ENCODE measurements around the gene NT5C3A. TPM values are rescaled to one million over a fixed set of nuclear protein-coding genes. Genes with fewer than 3 reads are reported as not detected.

The NT5C3A gene
- total and polyA plus RNA-seq, 9 donors, result 17.4 to 33.0 (median 22.4) TPM

DNA sequence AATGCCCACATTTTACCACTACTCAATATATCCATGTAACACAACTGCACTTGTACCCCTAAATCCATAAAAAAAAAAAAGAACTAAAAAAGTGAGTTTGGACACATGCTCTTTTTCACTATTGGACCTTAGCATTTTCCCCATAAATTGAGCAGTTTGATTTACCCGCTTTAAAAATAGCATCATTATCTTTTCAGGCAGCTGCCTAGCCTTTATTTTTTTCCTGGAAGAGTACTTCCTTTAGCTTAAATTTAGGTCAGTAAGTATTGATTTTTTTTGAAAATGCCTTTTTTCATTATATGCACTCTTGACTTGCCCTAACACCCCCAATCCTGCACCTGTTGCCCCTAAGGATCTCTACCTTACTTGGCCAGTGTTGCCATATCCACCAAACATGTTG is 5.3 kb upstream of the NT5C3A start:
- 27 to 53% (median 31%) methylated on average over 1 of the region's 1 CpG for WGBS, 3 donors
- intact Hi-C loops (cut with DNase I), result no loop called here

DNA sequence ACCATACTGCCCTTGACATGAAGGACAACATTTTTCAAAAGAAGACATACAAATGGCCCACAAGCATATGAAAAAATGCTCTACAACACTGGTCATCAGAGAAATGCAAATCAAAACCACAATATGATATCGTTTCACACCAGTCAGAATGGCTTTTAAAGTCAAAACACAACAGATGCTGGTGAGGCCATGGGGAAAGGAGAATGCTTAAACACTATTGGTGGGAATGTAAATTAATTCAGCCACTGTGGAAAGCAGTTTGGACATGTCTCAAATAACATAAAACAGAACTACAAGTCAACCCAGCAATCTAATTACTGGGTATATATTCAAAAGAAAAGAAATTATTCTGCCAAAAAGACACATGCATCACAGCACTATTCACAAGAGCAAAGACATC is 4.2 kb upstream of the NT5C3A start:
- WGBS, 3 donors, result 75 to 97% (median 84%) methylated on average over 1 of the region's 1 CpG
- Histone ChIP-seq H3K4me3 (no peak overlapping the region), H3K27ac (no peak overlapping the region), H3K9me3 (no peaks in the 10 kb centered on the region), H3K27me3 (no peaks in the 10 kb centered on the region), H3K4me1 (ENCODE audit: insufficient read depth) (no peaks in the 10 kb centered on the region), H3K36me3 (no peaks in the 10 kb centered on the region)
- no peak for DNase-seq
- intact Hi-C loops (cut with DNase I), result no loop called here
- TF ChIP-seq, protein P1, sequence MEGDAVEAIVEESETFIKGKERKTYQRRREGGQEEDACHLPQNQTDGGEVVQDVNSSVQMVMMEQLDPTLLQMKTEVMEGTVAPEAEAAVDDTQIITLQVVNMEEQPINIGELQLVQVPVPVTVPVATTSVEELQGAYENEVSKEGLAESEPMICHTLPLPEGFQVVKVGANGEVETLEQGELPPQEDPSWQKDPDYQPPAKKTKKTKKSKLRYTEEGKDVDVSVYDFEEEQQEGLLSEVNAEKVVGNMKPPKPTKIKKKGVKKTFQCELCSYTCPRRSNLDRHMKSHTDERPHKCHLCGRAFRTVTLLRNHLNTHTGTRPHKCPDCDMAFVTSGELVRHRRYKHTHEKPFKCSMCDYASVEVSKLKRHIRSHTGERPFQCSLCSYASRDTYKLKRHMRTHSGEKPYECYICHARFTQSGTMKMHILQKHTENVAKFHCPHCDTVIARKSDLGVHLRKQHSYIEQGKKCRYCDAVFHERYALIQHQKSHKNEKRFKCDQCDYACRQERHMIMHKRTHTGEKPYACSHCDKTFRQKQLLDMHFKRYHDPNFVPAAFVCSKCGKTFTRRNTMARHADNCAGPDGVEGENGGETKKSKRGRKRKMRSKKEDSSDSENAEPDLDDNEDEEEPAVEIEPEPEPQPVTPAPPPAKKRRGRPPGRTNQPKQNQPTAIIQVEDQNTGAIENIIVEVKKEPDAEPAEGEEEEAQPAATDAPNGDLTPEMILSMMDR (IDR thresholded peaks at IDR 0.05), result no peak

More for the DNA sequence above, 5.3 kb upstream of the NT5C3A start:
- Histone ChIP-seq H3K4me3 (no peak overlapping the region), H3K36me3 (no peaks in the 10 kb centered on the region), H3K4me1 (ENCODE audit: insufficient read depth) (no peaks in the 10 kb centered on the region), H3K27ac (no peak overlapping the region), H3K9me3 (no peaks in the 10 kb centered on the region), H3K27me3 (no peaks in the 10 kb centered on the region)
- DNase-seq, result no peak
- TF ChIP-seq POLR2A (IDR thresholded peaks at IDR 0.05), result no peak
- TF ChIP-seq EP300 (IDR thresholded peaks at IDR 0.05), result no peak
- TF ChIP-seq, protein P1 (IDR thresholded peaks at IDR 0.05), result no peak

DNA sequence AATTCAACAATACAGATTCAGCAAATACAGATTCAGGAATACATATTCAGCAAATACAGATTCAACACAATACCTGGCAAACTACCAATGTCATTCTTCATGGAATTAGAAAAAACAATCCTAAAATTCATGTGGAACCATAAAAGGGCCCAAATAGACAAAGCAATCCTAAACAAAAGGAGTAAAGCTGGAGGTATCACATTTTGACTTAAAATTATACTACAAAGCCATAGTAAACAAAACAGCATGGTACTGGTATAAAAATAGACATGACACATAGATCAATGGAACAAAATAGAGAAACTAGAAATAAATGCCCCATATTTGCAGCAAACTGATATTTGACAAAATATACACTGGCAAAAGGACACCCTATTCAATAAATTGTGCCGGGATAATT is 3.4 kb upstream of the NT5C3A start:
- H3K27ac ChIP-seq, result no peak overlapping the region
- WGBS, 3 donors, result 96 to 100% (median 97%) methylated on average over 1 of the region's 1 CpG
- no peaks in the 10 kb centered on the region for H3K9me3 ChIP-seq
- H3K4me1 ChIP-seq (ENCODE audit: insufficient read depth), result peaks cover under 1% of the 10 kb centered on the region
- no peaks in the 10 kb centered on the region for H3K36me3 ChIP-seq
- TF ChIP-seq EP300 (IDR thresholded peaks at IDR 0.05) (no peak), POLR2A (IDR thresholded peaks at IDR 0.05) (no peak)
- TF ChIP-seq, protein P1 (IDR thresholded peaks at IDR 0.05), result no peak
- intact Hi-C loops (cut with DNase I), result no loop called here
- DNase-seq, result no peak
- no peak overlapping the region for H3K4me3 ChIP-seq
- H3K27me3 ChIP-seq, result no peaks in the 10 kb centered on the region

DNA sequence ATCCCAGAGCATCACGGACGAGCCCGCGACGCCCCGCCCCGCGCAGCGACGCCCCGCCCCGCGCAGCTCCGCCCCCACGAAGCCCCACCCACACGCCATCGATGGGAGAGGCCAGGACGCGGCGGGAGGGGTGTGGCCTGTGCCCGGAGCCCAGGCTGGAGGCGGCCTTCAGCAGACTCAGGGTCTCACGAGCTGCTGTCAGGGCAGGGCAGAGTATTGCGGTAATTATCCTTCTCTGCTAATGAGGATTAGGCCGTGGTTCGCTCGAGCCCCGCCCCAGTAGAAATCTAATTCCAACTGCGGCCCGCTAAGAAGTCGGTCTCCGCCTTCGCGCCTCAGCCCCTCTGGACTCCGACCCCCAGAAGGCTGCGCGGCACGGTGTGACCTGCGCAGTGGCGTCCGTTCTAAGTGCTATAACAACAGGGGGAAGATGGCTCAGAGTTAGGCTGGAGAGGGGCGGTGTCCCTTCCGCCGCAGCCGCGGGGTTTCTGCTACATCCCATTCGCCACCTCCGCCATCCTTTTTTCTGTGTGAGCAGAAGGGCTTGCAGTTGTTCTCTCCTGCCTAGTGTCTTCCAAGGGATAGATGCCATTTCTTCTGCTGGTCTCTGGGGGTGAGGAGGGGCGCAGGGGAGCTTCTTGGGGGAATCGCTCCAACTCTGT is 337 bp upstream of the NT5C3A start:
- intact Hi-C loops (cut with DNase I), result no loop called here
- no peaks in the 10 kb centered on the region for H3K36me3 ChIP-seq
- peak overlapping the region; percentile 81 to 98 for H3K27ac ChIP-seq
- peak overlapping the region; percentile 97 for H3K4me3 ChIP-seq
- DNase-seq, result peak; percentile 92 to 96 (median 95)
- peak; percentile 40 for TF ChIP-seq POLR2A (IDR thresholded peaks at IDR 0.05)
- TF ChIP-seq EP300 (IDR thresholded peaks at IDR 0.05), result no peak
- WGBS, 3 donors, result 1% methylated on average over 48 to 50 of the region's 50 CpGs
- H3K9me3 ChIP-seq, result no peaks in the 10 kb centered on the region
- no peaks in the 10 kb centered on the region for H3K27me3 ChIP-seq
- H3K4me1 ChIP-seq (ENCODE audit: insufficient read depth), result peaks cover 5% of the 10 kb centered on the region

DNA sequence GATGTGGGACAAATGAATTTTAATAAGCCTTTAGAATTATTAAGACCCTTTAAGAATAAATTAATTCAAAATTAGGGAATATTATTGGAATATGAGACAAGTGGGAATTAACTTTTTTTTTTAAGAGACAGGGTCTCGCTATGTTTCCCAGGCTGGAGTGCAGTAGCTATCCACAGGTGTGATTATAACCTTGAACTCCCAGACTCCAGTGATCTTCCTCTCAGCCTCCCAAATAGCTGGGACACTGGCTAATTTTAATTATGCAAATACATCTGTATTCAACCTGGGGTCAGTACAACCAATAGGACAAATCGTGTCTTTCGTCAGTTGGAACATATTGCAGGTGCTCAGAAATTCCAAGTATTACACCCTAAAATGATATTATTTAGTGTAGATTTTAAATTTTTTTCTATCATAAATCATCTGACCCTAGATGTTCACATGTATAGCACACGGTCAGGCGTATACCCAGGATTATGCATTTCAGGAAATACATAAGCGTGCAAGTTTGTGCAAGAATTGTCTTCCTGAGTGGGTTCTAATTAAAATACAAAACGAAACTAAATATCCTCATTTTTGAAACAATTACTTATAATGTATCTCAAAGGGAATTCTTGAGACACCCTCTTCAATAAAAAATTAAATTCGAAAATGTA is 1.2 kb downstream of the NT5C3A start:
- TF ChIP-seq, protein P1 (IDR thresholded peaks at IDR 0.05), result no peak
- TF ChIP-seq EP300 (IDR thresholded peaks at IDR 0.05) (no peak), POLR2A (IDR thresholded peaks at IDR 0.05) (no peak)
- Histone ChIP-seq H3K27me3 (no peaks in the 10 kb centered on the region), H3K9me3 (no peaks in the 10 kb centered on the region), H3K27ac (no peak overlapping the region), H3K4me3 (peak overlapping the region; percentile 97), H3K36me3 (no peaks in the 10 kb centered on the region), H3K4me1 (ENCODE audit: insufficient read depth) (peaks cover 5% of the 10 kb centered on the region)
- DNase-seq, result no peak
- intact Hi-C loops (cut with DNase I), result no loop called here
- 20 to 23% (median 21%) methylated on average over 8 of the region's 8 CpGs for WGBS, 3 donors
